HepG2 (cell line): ENCODE data around the gene ARHGAP29. TPM values are rescaled to one million over a fixed set of nuclear protein-coding genes. Genes with fewer than 3 reads are reported as not detected.
A peak's percentile ranks its signal among the peaks of the same experiment; 100 is the strongest.

Experiments used
- ARHGAP35 ChIP-seq: sonication (generic); formaldehyde crosslinking; IDR thresholded peaks from 2 replicates; pipeline ENCODE4 v1.9.0; 2022; ENCODE audit warnings: mild to moderate bottlenecking, inconsistent platforms, moderate library complexity, missing genetic modification reagents, borderline replicate concordance
- HNRNPL ChIP-seq: fragments of 200-400 bp; formaldehyde crosslinking; IDR thresholded peaks from 2 replicates; pipeline ENCODE4 v1.6.1; 2017; ENCODE audit warnings: mild to moderate bottlenecking, low read depth, low read length
- KMT2A ChIP-seq: sonication (generic); formaldehyde crosslinking; IDR thresholded peaks from 2 replicates; pipeline ENCODE4 v1.4.0; 2020; ENCODE audit warnings: missing genetic modification reagents
- NFRKB ChIP-seq: fragments of 450-650 bp; IDR thresholded peaks from 2 replicates; pipeline ENCODE4 v1.6.1; 2017
- POGZ ChIP-seq: sonication (generic); formaldehyde crosslinking; IDR thresholded peaks from 2 replicates; pipeline ENCODE4 v1.4.0; 2020; ENCODE audit warnings: mild to moderate bottlenecking, missing genetic modification reagents
- RFXANK ChIP-seq: IDR thresholded peaks from 2 replicates; pipeline ENCODE4 v1.6.1; 2016
- STAG1 ChIP-seq: sonication (generic); formaldehyde crosslinking; IDR thresholded peaks from 2 replicates; pipeline ENCODE4 v1.4.0; 2020; ENCODE audit warnings: missing genetic modification reagents
- TGIF2 ChIP-seq: IDR thresholded peaks from 2 replicates; pipeline ENCODE4 v1.6.1; 2016; ENCODE audit warnings: control low read depth, missing compliant biosample characterization
- ZBTB8A ChIP-seq: sonication (generic); formaldehyde crosslinking; IDR thresholded peaks from 2 replicates; pipeline ENCODE4 v1.4.0; 2020; ENCODE audit warnings: mild to moderate bottlenecking, low read depth, missing genetic modification reagents, borderline replicate concordance
- ZEB1 ChIP-seq: IDR thresholded peaks from 2 replicates; pipeline ENCODE4 v1.6.1; 2012; ENCODE audit warnings: mild to moderate bottlenecking, low read depth, inconsistent platforms; ENCODE audit not compliant: insufficient replicate concordance
- ZNF326 ChIP-seq: sonication (generic); formaldehyde crosslinking; IDR thresholded peaks from 2 replicates; pipeline ENCODE4 v1.4.0; 2020; ENCODE audit warnings: missing genetic modification reagents, borderline replicate concordance
- ZNF564 ChIP-seq: sonication (generic); formaldehyde crosslinking; IDR thresholded peaks from 2 replicates; pipeline ENCODE4 v1.8.1; 2023; ENCODE audit warnings: mild to moderate bottlenecking, missing genetic modification reagents
- ZNF616 ChIP-seq: sonication (generic); formaldehyde crosslinking; IDR thresholded peaks from 2 replicates; pipeline ENCODE4 v1.5.0; 2020; ENCODE audit warnings: low read depth, mild to moderate bottlenecking, missing genetic modification reagents
- ZNF674 ChIP-seq: sonication (generic); formaldehyde crosslinking; IDR thresholded peaks from 2 replicates; pipeline ENCODE4 v1.5.0; 2020; ENCODE audit warnings: low read depth, mild to moderate bottlenecking, missing genetic modification reagents
- ZNF816 ChIP-seq: sonication (generic); formaldehyde crosslinking; IDR thresholded peaks from 2 replicates; pipeline ENCODE4 v1.8.0; 2022; ENCODE audit warnings: missing genetic modification reagents, mild to moderate bottlenecking, borderline replicate concordance
- polyA plus RNA-seq, 8 experiments: library from polyadenylated mRNA; depleted of rRNA in 3 of 8; stranded (reverse) in 7 of 8; unstranded in 1 of 8; fragments of >200 nt; fragmentation: Illumina TruSeq in 4 of 8; extraction: Trizol in 4 of 8; gene quantifications; 2 replicates each; pipeline versions ENCODE4 v1.2.1 to v1.2.3, GENCODE V29; 2011 to 2016; ENCODE audit warnings: low read depth in 4 of 8, missing spikeins in 1 of 8, mixed read lengths in 1 of 8; ENCODE audit not compliant: insufficient read depth in 1 of 8
- total RNA-seq, 5 experiments: library from RNA; depleted of rRNA; stranded (reverse); fragments of >200 nt; fragmentation: Illumina TruSeq; extraction: Trizol; gene quantifications; 2 replicates each; pipeline ENCODE4 v1.2.3, GENCODE V29; 2016; ENCODE audit warnings: low read depth in 1 of 5
- TF ChIP-seq, protein P1 (sequence below): IDR thresholded peaks from 2 replicates; pipeline ENCODE4 v1.6.1; 2016; ENCODE audit warnings: mild to moderate bottlenecking
- TF ChIP-seq, protein P2 (sequence below): sonication (generic); formaldehyde crosslinking; IDR thresholded peaks from 2 replicates; pipeline ENCODE4 v1.5.0; 2020; ENCODE audit warnings: mild to moderate bottlenecking, missing genetic modification reagents
- TF ChIP-seq, protein P3 (sequence below): IDR thresholded peaks from 2 replicates; pipeline ENCODE4 v1.4.0; 2020; ENCODE audit warnings: mild to moderate bottlenecking, missing genetic modification reagents
- TF ChIP-seq, protein P4 (sequence below): sonication (generic); formaldehyde crosslinking; IDR thresholded peaks from 2 replicates; pipeline ENCODE4 v1.8.1; 2023; ENCODE audit warnings: mild to moderate bottlenecking, moderate library complexity, missing genetic modification reagents

Gene ARHGAP29
- total and polyA plus RNA-seq, 2 of the 13 experiments (the other 11 are each of a cell fraction or from before 2014, with no cell fraction given), result 12.8 to 18.3 TPM

DNA sequence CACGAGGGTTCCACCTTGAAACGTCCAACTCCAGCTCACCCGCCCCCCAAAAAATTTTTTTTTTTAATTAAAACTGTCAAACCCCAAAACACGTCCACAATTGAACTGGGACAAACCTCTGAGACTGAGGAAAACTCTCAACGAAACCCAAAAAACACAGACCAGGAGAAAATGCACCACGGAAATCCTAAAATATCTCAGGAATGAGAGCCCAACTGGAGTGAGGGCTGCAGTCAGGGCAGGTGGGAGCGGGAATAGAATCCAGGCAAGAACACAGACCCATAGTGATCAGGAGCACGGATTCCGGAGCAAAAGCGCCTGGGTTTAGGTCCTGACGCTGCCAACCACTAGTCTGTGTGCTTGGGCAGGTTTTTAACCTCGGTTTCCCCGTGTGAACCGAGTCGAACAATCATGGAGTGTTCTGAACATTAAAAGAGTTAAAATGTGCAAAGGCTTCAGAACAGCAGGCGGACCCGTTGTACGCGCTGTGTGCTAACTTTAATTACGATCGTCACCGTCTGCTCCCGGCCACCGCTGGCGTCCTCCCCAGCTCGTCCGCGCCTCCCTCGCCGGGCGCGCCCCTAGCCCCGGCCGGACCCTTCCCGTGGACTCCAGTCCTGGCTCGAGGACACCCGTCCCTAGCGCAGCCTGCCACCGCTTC, 624 bp downstream of the ARHGAP29 start (continued):
- TF ChIP-seq, protein P1, sequence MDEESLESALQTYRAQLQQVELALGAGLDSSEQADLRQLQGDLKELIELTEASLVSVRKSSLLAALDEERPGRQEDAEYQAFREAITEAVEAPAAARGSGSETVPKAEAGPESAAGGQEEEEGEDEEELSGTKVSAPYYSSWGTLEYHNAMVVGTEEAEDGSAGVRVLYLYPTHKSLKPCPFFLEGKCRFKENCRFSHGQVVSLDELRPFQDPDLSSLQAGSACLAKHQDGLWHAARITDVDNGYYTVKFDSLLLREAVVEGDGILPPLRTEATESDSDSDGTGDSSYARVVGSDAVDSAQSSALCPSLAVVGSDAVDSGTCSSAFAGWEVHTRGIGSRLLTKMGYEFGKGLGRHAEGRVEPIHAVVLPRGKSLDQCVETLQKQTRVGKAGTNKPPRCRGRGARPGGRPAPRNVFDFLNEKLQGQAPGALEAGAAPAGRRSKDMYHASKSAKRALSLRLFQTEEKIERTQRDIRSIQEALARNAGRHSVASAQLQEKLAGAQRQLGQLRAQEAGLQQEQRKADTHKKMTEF, result peak; percentile 14; the same call in 1 of the 2 replicates
- TF ChIP-seq ZNF326 (no peak), ZNF616 (CRISPR knock-in tag) (0 out of 2 replicates have a peak, but pooled peaks have one; percentile 24), ZNF564 (CRISPR knock-in tag) (0 out of 2 replicates have a peak, but pooled peaks have one; percentile 45), ZEB1 (peak; percentile 31), ARHGAP35 (0 out of 2 replicates have a peak, but pooled peaks have one; percentile 42), STAG1 (CRISPR knock-in tag) (peak; percentile 31), POGZ (peak; percentile 27; the same call in 1 of the 2 replicates), RFXANK (CRISPR knock-in tag) (0 out of 2 replicates have a peak, but pooled peaks have one; percentile 10), HNRNPL (no peak), ZBTB8A (no peak), KMT2A (CRISPR knock-in tag) (peak; percentile 53; the same call in 1 of the 2 replicates), TGIF2 (0 out of 2 replicates have a peak, but pooled peaks have one; percentile 54), ZNF674 (CRISPR knock-in tag) (0 out of 2 replicates have a peak, but pooled peaks have one; percentile 77), NFRKB (no peak), ZNF816 (CRISPR knock-in tag) (0 out of 2 replicates have a peak, but pooled peaks have one; percentile 66)
- TF ChIP-seq, protein P2, sequence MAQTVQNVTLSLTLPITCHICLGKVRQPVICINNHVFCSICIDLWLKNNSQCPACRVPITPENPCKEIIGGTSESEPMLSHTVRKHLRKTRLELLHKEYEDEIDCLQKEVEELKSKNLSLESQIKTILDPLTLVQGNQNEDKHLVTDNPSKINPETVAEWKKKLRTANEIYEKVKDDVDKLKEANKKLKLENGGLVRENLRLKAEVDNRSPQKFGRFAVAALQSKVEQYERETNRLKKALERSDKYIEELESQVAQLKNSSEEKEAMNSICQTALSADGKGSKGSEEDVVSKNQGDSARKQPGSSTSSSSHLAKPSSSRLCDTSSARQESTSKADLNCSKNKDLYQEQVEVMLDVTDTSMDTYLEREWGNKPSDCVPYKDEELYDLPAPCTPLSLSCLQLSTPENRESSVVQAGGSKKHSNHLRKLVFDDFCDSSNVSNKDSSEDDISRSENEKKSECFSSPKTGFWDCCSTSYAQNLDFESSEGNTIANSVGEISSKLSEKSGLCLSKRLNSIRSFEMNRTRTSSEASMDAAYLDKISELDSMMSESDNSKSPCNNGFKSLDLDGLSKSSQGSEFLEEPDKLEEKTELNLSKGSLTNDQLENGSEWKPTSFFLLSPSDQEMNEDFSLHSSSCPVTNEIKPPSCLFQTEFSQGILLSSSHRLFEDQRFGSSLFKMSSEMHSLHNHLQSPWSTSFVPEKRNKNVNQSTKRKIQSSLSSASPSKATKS (CRISPR knock-in tag), result no peak
- TF ChIP-seq, protein P3, sequence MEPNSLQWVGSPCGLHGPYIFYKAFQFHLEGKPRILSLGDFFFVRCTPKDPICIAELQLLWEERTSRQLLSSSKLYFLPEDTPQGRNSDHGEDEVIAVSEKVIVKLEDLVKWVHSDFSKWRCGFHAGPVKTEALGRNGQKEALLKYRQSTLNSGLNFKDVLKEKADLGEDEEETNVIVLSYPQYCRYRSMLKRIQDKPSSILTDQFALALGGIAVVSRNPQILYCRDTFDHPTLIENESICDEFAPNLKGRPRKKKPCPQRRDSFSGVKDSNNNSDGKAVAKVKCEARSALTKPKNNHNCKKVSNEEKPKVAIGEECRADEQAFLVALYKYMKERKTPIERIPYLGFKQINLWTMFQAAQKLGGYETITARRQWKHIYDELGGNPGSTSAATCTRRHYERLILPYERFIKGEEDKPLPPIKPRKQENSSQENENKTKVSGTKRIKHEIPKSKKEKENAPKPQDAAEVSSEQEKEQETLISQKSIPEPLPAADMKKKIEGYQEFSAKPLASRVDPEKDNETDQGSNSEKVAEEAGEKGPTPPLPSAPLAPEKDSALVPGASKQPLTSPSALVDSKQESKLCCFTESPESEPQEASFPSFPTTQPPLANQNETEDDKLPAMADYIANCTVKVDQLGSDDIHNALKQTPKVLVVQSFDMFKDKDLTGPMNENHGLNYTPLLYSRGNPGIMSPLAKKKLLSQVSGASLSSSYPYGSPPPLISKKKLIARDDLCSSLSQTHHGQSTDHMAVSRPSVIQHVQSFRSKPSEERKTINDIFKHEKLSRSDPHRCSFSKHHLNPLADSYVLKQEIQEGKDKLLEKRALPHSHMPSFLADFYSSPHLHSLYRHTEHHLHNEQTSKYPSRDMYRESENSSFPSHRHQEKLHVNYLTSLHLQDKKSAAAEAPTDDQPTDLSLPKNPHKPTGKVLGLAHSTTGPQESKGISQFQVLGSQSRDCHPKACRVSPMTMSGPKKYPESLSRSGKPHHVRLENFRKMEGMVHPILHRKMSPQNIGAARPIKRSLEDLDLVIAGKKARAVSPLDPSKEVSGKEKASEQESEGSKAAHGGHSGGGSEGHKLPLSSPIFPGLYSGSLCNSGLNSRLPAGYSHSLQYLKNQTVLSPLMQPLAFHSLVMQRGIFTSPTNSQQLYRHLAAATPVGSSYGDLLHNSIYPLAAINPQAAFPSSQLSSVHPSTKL, result 0 out of 2 replicates have a peak, but pooled peaks have one; percentile 2
- TF ChIP-seq, protein P4, sequence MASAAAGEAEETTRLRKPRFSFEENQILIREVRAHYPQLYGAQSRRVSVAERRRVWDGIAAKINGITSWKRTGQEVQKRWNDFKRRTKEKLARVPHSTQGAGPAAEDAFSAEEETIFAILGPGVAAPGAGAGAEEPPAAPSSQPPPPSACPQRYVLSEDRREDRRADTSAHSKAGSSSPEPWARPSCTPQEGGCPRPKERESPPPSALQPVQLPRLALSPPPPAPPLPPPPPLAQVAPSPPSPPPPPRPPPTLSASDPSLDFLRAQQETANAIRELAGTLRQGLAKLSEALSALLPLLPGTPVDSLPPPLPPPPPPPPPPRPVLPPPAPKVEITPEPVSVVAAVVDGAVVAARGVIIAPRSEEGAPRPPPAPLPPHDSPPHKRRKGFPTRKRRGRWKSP (CRISPR knock-in tag), result peak; percentile 69; the same call in 1 of the 2 replicates
